Endothelial cell of umbilical vein (primary cell): ENCODE results near the gene RTN1. TPM values are rescaled to one million over a fixed set of nuclear protein-coding genes. Genes with fewer than 3 reads are reported as not detected.

ENCODE experiments used
- BruUV-seq: library from RNA; stranded (reverse); fragments of 400-500 nt; replicated peaks from 2 replicates; lab custom pipeline; 2021; lab: Mats Ljungman, UMichigan
- CTCF ChIA-PET: fragments of 300-600, 350-600 bp; sonication (Branson Sonifier 250); formaldehyde crosslinking; loops from one replicate; lab custom pipeline; 2021; ENCODE audit warnings: antibody characterized with exemption, inconsistent platforms; lab: Charles Lee
- POLR2A ChIA-PET: fragments of 300-600, 350-600 bp; sonication (Branson Sonifier 250); formaldehyde crosslinking; loops from one replicate; lab custom pipeline; 2021; ENCODE audit warnings: antibody characterized with exemption, inconsistent platforms; lab: Charles Lee
- DNase-seq: peaks from one replicate; pipeline ENCODE4 v3.0.0-alpha.2; 2011; ENCODE audit warnings: low read depth, low spot score
- FAIRE-seq: peaks from 2 replicates; lab custom pipeline; 2011; peaks lifted over from hg19 to GRCh38; lab: Jason Lieb, UNC
- H2AFZ ChIP-seq: 2 replicates; pipeline ENCODE4 v1.6.0; 2012; ENCODE audit warnings: low read depth, low read length, control low read depth, inconsistent platforms
- H3K27ac ChIP-seq: 2 replicates; pipeline ENCODE4 v1.5.1; 2011; ENCODE audit warnings: low read depth, mild to moderate bottlenecking, control low read depth, low read length, moderate library complexity; ENCODE audit not compliant: insufficient read depth
- H3K27me3 ChIP-seq, 2 experiments: 2 replicates each; pipeline versions ENCODE4 v1.6.0 to v1.6.1; 2011; ENCODE audit warnings: low read length in 2 of 2, mixed read lengths in 1 of 2; ENCODE audit not compliant: control insufficient read depth in 2 of 2, insufficient read depth in 2 of 2
- H3K36me3 ChIP-seq, 2 experiments: 2 replicates in 1 of 2; 3 replicates in 1 of 2; pipeline ENCODE4 v1.5.1; 2011; ENCODE audit warnings: low read length in 2 of 2, mild to moderate bottlenecking in 1 of 2, moderate library complexity in 1 of 2; ENCODE audit not compliant: control insufficient read depth in 2 of 2, insufficient read depth in 2 of 2; ENCODE audit errors: extremely low read depth in 1 of 2
- H3K4me1 ChIP-seq: 3 replicates; pipeline ENCODE4 v1.5.1; 2011; ENCODE audit warnings: mild to moderate bottlenecking, low read length; ENCODE audit not compliant: control insufficient read depth, insufficient read depth; ENCODE audit errors: extremely low read depth
- H3K4me2 ChIP-seq: 2 replicates; pipeline ENCODE4 v1.6.1; 2011; ENCODE audit warnings: low read length, control low read depth, mixed read lengths; ENCODE audit not compliant: insufficient read depth
- H3K4me3 ChIP-seq, 3 experiments: fragments of 200-600 bp in 1 of 3; sonication (generic), shearing (Covaris generic) in 1 of 3; replicated peaks in 1 of 3; 2 replicates each; pipeline ENCODE4 v1.5.1; 2011 to 2016; ENCODE audit warnings: control low read depth in 3 of 3, low read length in 3 of 3, mild to moderate bottlenecking in 2 of 3, inconsistent platforms in 1 of 3, low read depth in 1 of 3, moderate library complexity in 1 of 3; ENCODE audit not compliant: insufficient read depth in 1 of 3
- H3K79me2 ChIP-seq: 2 replicates; pipeline ENCODE4 v1.6.0; 2012; ENCODE audit warnings: low read length, inconsistent platforms; ENCODE audit not compliant: control insufficient read depth, insufficient read depth
- H3K9ac ChIP-seq: replicated peaks from 2 replicates; pipeline ENCODE3; 2011; ENCODE audit warnings: low read length, control low read depth; ENCODE audit not compliant: insufficient read depth; ENCODE audit errors: extremely low read depth
- H3K9me1 ChIP-seq: replicated peaks from 3 replicates; pipeline ENCODE4 v1.6.0; 2011; ENCODE audit warnings: mild to moderate bottlenecking, low read length; ENCODE audit not compliant: control insufficient read depth, insufficient read depth; ENCODE audit errors: extremely low read depth
- H3K9me3 ChIP-seq: replicated peaks from 2 replicates; pipeline ENCODE4 v1.5.1; 2012; ENCODE audit warnings: low read length, inconsistent platforms; ENCODE audit not compliant: control insufficient read depth, insufficient read depth
- H4K20me1 ChIP-seq: replicated peaks from 2 replicates; pipeline ENCODE3; 2011; ENCODE audit warnings: mild to moderate bottlenecking, low read length; ENCODE audit not compliant: control insufficient read depth, insufficient read depth; ENCODE audit errors: extremely low read depth
- CTCF ChIP-seq, 2 donors: IDR thresholded peaks; 1 replicate in 1 of 2; 2 replicates in 1 of 2; pipeline ENCODE4 v1.5.1; 2011; ENCODE audit warnings: low read length in 2 of 2, mild to moderate bottlenecking in 2 of 2, moderate library complexity in 2 of 2, control low read depth in 1 of 2, inconsistent platforms in 1 of 2, low read depth in 1 of 2; ENCODE audit not compliant: insufficient read depth in 1 of 2; ENCODE audit errors: extremely low read depth in 1 of 2
- EZH2 ChIP-seq: IDR thresholded peaks from 2 replicates; pipeline ENCODE4 v1.6.1; 2012; ENCODE audit warnings: borderline replicate concordance, low read depth, mild to moderate bottlenecking, moderate library complexity, low read length, inconsistent platforms; ENCODE audit not compliant: severe bottlenecking
- GATA2 ChIP-seq: IDR thresholded peaks from 2 replicates; pipeline ENCODE4 v1.7.0; 2011; ENCODE audit warnings: low read depth, mild to moderate bottlenecking, moderate library complexity, mixed read lengths, low read length; ENCODE audit not compliant: insufficient read length, insufficient read depth
- MAX ChIP-seq: IDR thresholded peaks from 2 replicates; pipeline ENCODE4 v1.6.1; 2011; ENCODE audit not compliant: insufficient read depth, insufficient read length
- MYC ChIP-seq: IDR thresholded peaks from one replicate; pipeline ENCODE4 v1.6.1; 2011; ENCODE audit warnings: mild to moderate bottlenecking, low read depth, low read length
- POLR2A ChIP-seq: IDR thresholded peaks from 2 replicates; pipeline ENCODE4 v1.6.1; 2012; ENCODE audit warnings: low read depth, mild to moderate bottlenecking, control low read depth, low read length
- POLR2AphosphoS5 ChIP-seq: IDR thresholded peaks from 2 replicates; pipeline ENCODE4 v1.6.1; 2012; ENCODE audit warnings: low read depth, mild to moderate bottlenecking, control low read depth, low read length, moderate library complexity; ENCODE audit not compliant: insufficient read depth
- dilution Hi-C: fragments of 300-500 bp; cut with MboI; formaldehyde crosslinking; loops from one replicate; pipeline ENCODE4 v1.15.0; 2019; ENCODE audit warnings: low sequenced_read_pairs; ENCODE audit not compliant: extremely low pct_ligation_motif_present
- intact Hi-C: fragments of 100-400 bp; cut with micrococcal nuclease; formaldehyde crosslinking; loops from one replicate; pipeline ENCODE4 v1.10.0; 2022
- polyA plus RNA-seq, 4 experiments: library from polyadenylated mRNA; depleted of rRNA in 3 of 4; stranded (reverse) in 3 of 4; unstranded in 1 of 4; fragments of >200 nt; gene quantifications; 2 replicates each; pipeline versions ENCODE4 v1.2.1 to v1.2.3, GENCODE V29; 2011 to 2012; ENCODE audit warnings: missing spikeins in 1 of 4
- total RNA-seq: library from RNA; stranded (reverse); gene quantifications from 2 replicates; pipeline ENCODE4 v1.2.3, GENCODE V29; 2021

The RTN1 gene
- total and polyA plus RNA-seq, 2 donors (not counting 3 experiments of a cell fraction or from before 2014, with no cell fraction given): 0.10 to 0.29 TPM

GRCh38 chr14:59630288-59630963 lies 240.2 kb downstream of the RTN1 start:
- no TSS peak for BruUV-seq
- DNase-seq (no peak), FAIRE-seq (no peak)
- no peak overlapping the region for H3K4me2 ChIP-seq
- H3K79me2 ChIP-seq: no peaks in the 10 kb centered on the region
- H3K4me3 ChIP-seq: no peak overlapping the region
- H2AFZ ChIP-seq: peak overlapping the region; percentile 44
- peaks cover 16 to 47% of the 10 kb centered on the region in 2 experiments for H3K27me3 ChIP-seq
- intact Hi-C loops: no loop called here
- dilution Hi-C loops: no loop called here
- no peaks in the 10 kb centered on the region for H3K9me1 ChIP-seq
- H3K4me1 ChIP-seq: no peaks in the 10 kb centered on the region
- H3K36me3 ChIP-seq: no peaks in the 10 kb centered on the region
- H3K27ac ChIP-seq: no peak overlapping the region
- ChIA-PET CTCF (no interaction called here), POLR2A (no interaction called here)
- H3K9ac ChIP-seq: no peak overlapping the region
- TF ChIP-seq GATA2 (no peak), MAX (no peak), EZH2 (peak; percentile 31)
- no peaks in the 10 kb centered on the region for H4K20me1 ChIP-seq
- H3K9me3 ChIP-seq: no peaks in the 10 kb centered on the region

DNA sequence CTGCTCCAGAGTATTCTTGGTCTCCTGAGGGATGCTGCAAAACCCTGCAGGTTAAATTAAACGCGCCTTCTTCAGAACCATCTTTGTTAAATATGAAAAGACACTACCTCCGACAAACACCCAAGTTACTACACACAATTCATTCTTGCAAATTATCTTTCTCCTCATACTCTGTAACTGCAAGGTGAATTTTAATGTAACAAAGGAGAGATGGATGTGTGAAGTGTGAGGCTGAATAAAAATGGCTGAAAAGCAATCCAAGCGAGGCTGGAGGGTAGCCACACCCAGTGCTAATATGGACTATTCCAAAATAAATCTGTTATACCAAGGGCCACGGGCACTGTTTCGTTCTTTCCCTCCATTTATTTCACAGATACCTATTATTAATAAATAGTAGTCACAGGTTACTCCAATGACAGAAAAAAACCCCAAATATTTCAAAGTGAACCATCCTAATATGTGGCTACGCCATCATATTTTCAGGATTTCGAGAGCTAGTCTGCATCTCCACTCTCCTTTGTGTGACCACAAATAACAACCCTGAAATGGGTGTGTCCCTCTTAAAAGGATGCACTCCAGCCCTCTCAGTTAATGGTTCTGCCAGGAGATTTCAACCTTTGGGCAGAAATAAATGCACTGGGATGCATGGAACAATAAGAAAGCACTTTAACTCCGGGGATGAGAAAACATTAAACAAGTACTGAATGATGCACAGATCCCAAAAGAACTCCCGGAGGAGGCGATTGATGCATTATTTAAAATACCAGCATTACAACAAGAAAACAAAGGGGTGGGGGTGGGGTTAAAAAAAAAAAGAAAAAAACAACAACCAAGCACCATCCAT lies 240.9 kb downstream of the RTN1 start:
- DNase-seq: no peak
- no peaks in the 10 kb centered on the region for H3K9me3 ChIP-seq
- no peaks in the 10 kb centered on the region for H3K9me1 ChIP-seq
- H3K4me3 ChIP-seq: no peak overlapping the region
- intact Hi-C loops: no loop called here
- no peaks in the 10 kb centered on the region for H4K20me1 ChIP-seq
- no peak overlapping the region for H3K4me2 ChIP-seq
- CTCF ChIA-PET: no interaction called here
- no TSS peak for BruUV-seq
- H3K36me3 ChIP-seq: no peaks in the 10 kb centered on the region
- peaks cover 16 to 46% of the 10 kb centered on the region in 2 experiments for H3K27me3 ChIP-seq
- POLR2A ChIA-PET: no interaction called here
- no peaks in the 10 kb centered on the region for H3K79me2 ChIP-seq
- no peak overlapping the region for H3K9ac ChIP-seq
- dilution Hi-C loops: no loop called here
- H3K4me1 ChIP-seq: no peaks in the 10 kb centered on the region
- no peak for FAIRE-seq
- no peak overlapping the region for H2AFZ ChIP-seq
- TF ChIP-seq POLR2A (no peak), POLR2AphosphoS5 (no peak), CTCF (IDR thresholded peaks at IDR 0.05; ENCODE audit: extremely low read depth in 1 of 2, insufficient read depth in 1 of 2, low read depth in 1 of 2, low read length in 2 of 2) (no peak), GATA2 (no peak), MYC (no peak), MAX (no peak)
- H3K27ac ChIP-seq: no peak overlapping the region
